ENCODE data around the gene ZNF160.
A peak's percentile ranks its signal among the peaks of the same experiment; 100 is the strongest.
"Not testable (repeated sequence)": the region's sequence is repeated elsewhere in the genome, so short reads cannot be mapped to it uniquely, and the experiment has no call there.

ZNF160 gene

GRCh38 chr19:53103234-53104203 is at the start of gene ZNF160:
Gene ZNF160 (minus strand): TSS chr19:53103422. CDS start chr19:53086276, 17,146 bp downstream.
- DNase-seq: peak; percentile 98 to 99

DNA sequence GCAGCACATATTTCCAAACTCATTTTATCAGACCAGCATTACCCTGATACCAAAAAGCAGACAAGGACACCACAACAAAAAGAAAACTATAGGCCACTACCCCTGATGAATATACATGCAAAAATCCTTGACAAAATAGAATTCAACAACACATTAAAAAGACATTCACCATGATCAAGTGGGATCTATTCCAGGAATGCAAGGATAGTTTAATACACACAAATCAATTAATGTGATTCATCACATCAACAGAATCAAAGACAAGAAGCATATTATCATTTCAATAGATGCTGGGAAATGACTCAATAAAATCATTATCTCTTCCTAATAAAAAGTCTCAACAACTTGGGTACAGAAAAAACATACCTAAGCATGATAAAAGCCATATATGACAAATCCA is 44.4 kb upstream of the ZNF160 start:
- DNase-seq: no peak

DNA sequence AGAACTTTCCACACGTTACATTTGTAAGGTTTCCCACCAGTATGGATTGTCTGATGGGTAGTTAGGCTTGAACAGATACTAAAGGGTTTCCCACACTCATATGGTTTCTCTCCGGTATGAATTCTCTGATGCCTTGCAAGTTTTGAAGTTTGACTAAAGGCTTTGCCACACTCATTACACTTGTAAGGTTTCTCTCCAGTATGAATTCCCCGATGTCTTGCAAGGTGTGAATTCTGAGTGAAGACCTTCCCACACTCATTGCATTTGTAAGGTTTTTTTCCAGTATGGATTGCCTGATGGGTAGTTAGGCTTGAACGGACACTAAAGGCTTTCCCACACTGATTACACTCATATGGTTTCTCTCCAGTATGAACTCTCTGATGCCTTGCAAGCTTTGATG is 37.1 kb upstream of the ZNF160 start:
- no peak for DNase-seq

DNA sequence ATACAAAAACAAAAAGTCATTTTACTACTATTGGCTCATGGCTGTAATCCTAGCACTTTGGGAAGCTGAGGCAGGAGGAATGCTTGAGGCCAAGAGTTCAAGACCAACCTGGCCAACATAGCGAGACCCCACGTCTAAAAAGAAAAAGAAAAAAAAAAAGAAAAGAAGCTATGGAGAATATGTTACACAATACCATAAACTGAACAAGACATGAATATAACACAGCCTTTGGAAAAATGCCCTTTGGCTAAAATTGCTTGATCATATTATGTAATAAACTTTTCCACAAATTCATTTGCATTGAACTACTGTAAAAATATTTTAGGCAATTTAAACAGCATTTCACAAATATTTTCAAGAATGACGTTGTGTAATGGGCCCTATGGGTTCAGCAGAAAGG is 33.2 kb upstream of the ZNF160 start:
- no peak for DNase-seq

- DNase-seq: peak; percentile 7 to 37
Measured at GRCh38 chr19:53132141-53132991, 29.1 kb upstream of the ZNF160 start, which contains the start of gene ZNF415. Gene ZNF415 (minus strand): TSS chr19:53132910. CDS start chr19:53122676, 10,234 bp downstream.

- DNase-seq: no peak
Measured at GRCh38 chr19:53131727-53132126, 28.5 kb upstream of the ZNF160 start.

GRCh38 chr19:53131085-53131590 is 27.9 kb upstream of the ZNF160 start:
- DNase-seq: no peak

- no peak for DNase-seq
Measured at GRCh38 chr19:53130506-53130905, 27.3 kb upstream of the ZNF160 start.

DNA sequence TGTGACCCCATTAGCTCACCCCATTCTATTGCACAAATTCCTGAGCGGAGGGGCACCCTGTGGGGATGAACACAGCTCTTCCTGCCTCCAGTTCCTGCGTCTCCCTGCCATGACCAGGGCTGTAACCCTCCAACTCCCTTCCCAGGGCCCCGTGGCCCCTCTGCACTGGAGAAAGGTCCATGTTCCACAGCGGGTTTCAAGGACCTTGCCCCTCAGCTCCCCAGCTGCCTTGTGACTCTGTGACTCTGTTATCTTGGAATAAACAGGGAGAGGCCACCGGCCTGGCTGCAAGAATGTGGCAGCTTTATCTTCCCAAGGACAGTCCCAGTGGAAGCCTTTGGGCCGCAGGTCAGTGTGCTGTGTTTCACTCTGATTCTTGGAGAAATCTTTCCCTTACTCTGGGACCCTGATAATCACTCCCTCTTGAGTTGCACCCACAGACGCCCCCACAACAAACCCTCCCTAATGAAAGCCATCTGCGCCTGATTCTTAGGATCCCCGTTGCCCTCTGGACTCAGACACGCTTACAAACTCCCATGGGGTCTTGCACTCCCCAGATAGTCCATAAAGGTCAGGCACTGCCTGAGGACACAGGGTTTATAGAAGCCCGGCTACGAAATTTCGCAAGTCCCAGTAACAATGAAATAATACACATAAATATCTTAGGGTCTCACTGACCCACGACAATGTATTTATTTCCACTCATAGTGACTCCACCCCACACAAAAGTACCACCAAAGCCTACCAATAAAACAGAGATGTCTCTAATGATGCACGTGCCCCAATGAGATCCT is 23.7 kb upstream of the ZNF160 start:
- DNase-seq: not testable (repeated sequence)

GRCh38 chr19:53123400-53123799 is 20.2 kb upstream of the ZNF160 start:
- DNase-seq: no peak

GRCh38 chr19:53112286-53112685 is 9.1 kb upstream of the ZNF160 start:
- DNase-seq: no peak

- DNase-seq: no peak
Measured at GRCh38 chr19:53109527-53109926, 6.3 kb upstream of the ZNF160 start.

GRCh38 chr19:53102756-53103233 is 427 bp downstream of the ZNF160 start:
- peak in 1 of 2 donors; percentile 17 for DNase-seq

DNA sequence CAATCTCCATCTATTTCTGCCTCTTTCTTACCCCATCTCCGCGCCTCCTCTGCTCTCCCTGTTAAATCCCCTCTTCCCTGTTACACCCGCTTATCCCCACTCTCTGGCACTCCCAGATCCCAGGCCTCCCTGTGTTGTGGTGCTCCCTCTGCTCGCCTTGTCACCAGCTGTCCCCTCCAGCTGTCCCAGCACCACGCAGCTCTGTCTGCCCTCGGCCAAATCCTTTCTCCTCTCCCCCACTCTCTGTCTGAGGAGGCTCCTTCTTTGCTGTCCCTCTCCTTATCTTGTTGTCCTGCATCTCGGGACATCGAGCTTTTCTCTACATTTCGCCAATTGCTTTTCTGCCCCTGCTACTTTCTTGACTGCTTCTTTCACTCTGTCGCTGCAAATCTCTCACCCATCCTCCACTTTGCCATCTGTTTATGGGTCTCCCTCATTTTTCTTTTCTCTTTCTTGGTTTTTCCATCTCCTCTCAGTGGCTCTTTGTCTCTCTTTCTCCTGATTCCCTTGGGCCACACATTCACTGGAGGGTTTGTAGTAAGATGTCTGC is 941 bp downstream of the ZNF160 start:
- no peak for DNase-seq

GRCh38 chr19:53101518-53101917 is 1.7 kb downstream of the ZNF160 start:
- DNase-seq: no peak

DNA sequence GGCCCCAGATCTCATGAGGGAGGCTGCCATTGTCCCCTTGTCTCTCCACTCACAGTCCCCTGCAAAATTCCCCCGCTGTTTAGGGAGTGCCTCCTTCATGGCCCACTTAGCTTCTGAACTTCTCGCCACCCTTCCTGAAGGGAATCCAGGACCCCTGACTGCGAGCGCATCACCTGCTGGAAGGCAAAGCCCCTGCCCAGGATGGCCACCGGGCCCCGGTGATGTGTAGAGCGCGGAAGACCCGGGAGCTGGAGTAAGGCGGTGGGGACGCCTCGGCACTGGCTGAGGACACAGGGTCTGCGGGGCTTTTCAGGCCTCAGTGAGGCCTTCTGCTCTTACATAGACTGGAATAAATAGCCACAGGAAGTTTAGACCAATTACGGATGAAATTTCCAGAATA is 4.7 kb downstream of the ZNF160 start:
- DNase-seq: not testable (repeated sequence)

GRCh38 chr19:53096982-53097690 is 6.1 kb downstream of the ZNF160 start:
- DNase-seq: not testable (repeated sequence)

DNA sequence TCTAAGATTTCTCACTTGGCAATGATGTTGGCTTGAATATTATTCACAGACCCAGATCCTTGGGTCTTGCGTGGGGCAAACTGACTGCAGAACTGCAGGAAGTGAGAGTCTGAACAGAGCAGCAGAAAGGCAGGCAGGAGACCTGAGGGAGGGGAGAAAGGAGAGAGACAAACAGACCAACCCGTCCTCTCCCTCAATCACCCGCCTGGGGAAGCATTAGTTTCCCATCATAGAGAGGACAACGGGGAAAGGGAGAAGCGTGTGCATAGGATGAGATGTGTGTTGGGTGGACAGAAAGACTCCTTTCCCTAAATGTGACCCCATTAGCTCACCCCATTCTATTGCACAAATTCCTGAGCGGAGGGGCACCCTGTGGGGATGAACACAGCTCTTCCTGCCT is 6.6 kb downstream of the ZNF160 start:
- DNase-seq: not testable (repeated sequence)

DNA sequence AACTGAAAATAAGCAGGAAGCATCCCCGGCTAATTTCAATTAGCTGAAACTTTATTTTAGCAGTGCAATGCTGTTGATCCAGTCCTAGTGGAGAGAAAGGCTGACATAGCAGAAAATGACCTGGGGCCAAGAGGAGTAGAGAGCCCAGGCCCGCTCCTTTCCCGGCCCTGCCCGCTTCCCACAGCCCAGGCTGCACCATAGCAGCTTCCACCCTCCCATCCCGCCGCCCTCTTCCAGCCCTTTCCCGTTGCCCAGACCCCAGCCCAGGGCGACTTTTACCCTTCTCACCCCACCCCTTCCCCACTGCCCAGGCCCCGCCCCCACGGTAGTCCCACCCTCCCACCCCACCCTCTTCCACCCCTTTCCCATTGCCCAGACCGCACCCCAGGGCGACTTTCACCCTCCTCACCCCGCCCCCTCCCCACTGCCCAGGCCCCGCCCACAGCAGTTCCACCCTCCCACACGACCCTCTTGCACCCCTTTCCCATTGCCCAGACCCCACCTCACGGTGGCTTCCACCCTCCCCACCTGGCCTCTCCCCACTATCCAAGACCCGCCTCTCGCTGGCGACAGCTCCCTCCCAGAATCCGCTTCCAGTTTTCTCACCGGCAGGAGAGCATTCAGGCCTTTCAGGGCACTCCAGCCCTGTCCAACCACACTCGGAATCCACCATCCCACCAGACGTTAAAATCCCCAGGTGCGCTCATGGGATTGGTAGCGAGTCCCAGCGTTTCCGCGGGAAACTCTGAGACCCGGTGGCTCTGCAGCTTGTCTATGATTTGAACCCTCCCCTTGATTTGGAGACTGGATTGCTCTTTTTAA is 8.3 kb downstream of the ZNF160 start:
- no peak for DNase-seq

GRCh38 chr19:53092723-53093122 is 10.5 kb downstream of the ZNF160 start:
- DNase-seq: no peak
